ENCODE measurements around the gene RPRD1A. TPM values are rescaled to one million over a fixed set of nuclear protein-coding genes. Genes with fewer than 3 reads are reported as not detected.
"Not testable (repeated sequence)": the region's sequence is repeated elsewhere in the genome, so short reads cannot be mapped to it uniquely, and the experiment has no call there.

RPRD1A gene
- total and polyA plus RNA-seq, 2 of the 4 experiments (the other 2 are of a cell fraction): 23.3 to 27.2 TPM

DNA sequence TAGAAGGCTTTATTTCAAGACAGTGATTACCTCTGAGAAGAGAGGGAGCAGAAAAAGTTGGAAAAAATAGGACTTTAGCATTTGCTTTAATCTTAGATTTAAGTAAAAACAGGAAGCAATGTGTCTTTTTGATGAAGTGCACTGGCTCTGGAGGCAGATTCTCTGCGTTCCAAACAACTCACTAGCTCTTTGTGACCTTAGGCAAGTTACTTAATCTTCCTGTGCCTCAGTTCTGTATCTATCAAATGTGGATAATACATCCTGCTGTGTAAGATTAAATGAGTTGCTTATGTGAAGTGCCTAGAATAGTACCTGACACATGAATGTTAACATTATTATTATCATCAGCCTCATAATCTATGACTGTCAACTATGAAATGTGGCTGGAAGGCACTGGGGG is 42.3 kb downstream of the RPRD1A start:
- TF ChIP-seq RCOR1 (IDR thresholded peaks at IDR 0.05; ENCODE audit: insufficient replicate concordance, low read length) (no peak), CHD1 (IDR thresholded peaks at IDR 0.05; ENCODE audit: low read depth, low read length) (no peak), NFE2L2 (IDR thresholded peaks at IDR 0.05; ENCODE audit: low read depth, low read length) (no peak), MAFK (IDR thresholded peaks at IDR 0.05; ENCODE audit: low read depth, low read length) (no peak), CEBPB (IDR thresholded peaks at IDR 0.05; ENCODE audit: low read depth, low read length) (0 out of 2 replicates have a peak, but pooled peaks have one; percentile 13)
- Histone ChIP-seq H2BK15ac (ENCODE audit: low read depth, low read length) (no peak overlapping the region), H3K4me1 (ENCODE audit: control insufficient read depth, insufficient read depth, low read length) (peaks cover 7% of the 10 kb centered on the region), H2BK120ac (ENCODE audit: low read depth, low read length) (no peak overlapping the region), H4K20me1 (ENCODE audit: insufficient read depth, low read length) (no peaks in the 10 kb centered on the region), H3K4me2 (ENCODE audit: low read depth, low read length) (peak overlapping the region; percentile 17; the same call in 1 of the 2 replicates), H3K36me3 (ENCODE audit: control insufficient read depth, insufficient read depth, low read length) (peaks cover 7% of the 10 kb centered on the region), H3K4ac (ENCODE audit: low read depth, low read length) (no peak overlapping the region), H3K9me3 (ENCODE audit: control insufficient read depth, insufficient read depth, low read length) (no peaks in the 10 kb centered on the region), H2BK20ac (ENCODE audit: low read depth, low read length) (no peak overlapping the region), H3K14ac (replicated peaks; ENCODE audit: low read depth, low read length) (no peak overlapping the region), H3K56ac (ENCODE audit: extremely low read depth, insufficient read depth, low read length) (no peak overlapping the region), H2AK5ac (ENCODE audit: low read depth, low read length) (no peak overlapping the region), H2BK5ac (ENCODE audit: low read depth, low read length, poor library complexity, severe bottlenecking) (peak overlapping the region; percentile 56), H2AK9ac (replicated peaks; ENCODE audit: low read depth, low read length, poor library complexity) (no peak overlapping the region), H4K8ac (ENCODE audit: low read depth in 2 of 2, low read length in 2 of 2) (no peak overlapping the region), H3K23ac (ENCODE audit: low read depth, low read length) (no peak overlapping the region), H3K27me3 (ENCODE audit: control insufficient read depth, insufficient read depth, low read length) (no peaks in the 10 kb centered on the region), H4K5ac (ENCODE audit: low read depth, low read length) (no peak overlapping the region; the same call in 1 of the 2 replicates), H3K4me3 (ENCODE audit: insufficient read depth, low read depth, low read length) (no peak overlapping the region), H3K27ac (ENCODE audit: insufficient read depth, low read length) (peak overlapping the region; percentile 52; the same call in 1 of the 2 replicates), H4K91ac (ENCODE audit: insufficient read depth, low read depth, low read length) (no peak overlapping the region), H2AFZ (replicated peaks; ENCODE audit: low read length, poor library complexity) (no peak overlapping the region), H3K18ac (ENCODE audit: low read depth, low read length) (no peak overlapping the region), H3K79me1 (ENCODE audit: low read depth in 1 of 2, low read length in 2 of 2) (peaks cover 4 to 7% of the 10 kb centered on the region in 2 experiments; a peak in 1 of 4 replicates), H3K9ac (ENCODE audit: low read depth, low read length) (no peak overlapping the region), H3K9me1 (ENCODE audit: insufficient read depth, low read length) (peaks cover 8% of the 10 kb centered on the region; the same call in 1 of the 2 replicates)
- in situ Hi-C loops (cut with MboI; ENCODE audit: low sequenced_read_pairs): no loop called here
- ATAC-seq (ENCODE audit: low read depth) (peak; percentile 85), DNase-seq (peak; percentile 60)
- intact Hi-C loops (cut with micrococcal nuclease): no loop called here
- ChIA-PET CTCF (interaction anchor here (0.6 to 0.7 kb wide), 2 partner anchors 35 to 273 kb away, joined by 3 read pairs; partner anchors contain the start of gene FHOD3), POLR2A (ENCODE audit: unreplicated experiment) (no interaction called here)
- dilution Hi-C loops (cut with HindIII; ENCODE audit: low sequenced_read_pairs, unreplicated experiment): no loop called here
- BruUV-seq (replicated peaks): no TSS peak
- no CpG with 5 or more reads among the region's 1 CpG for WGBS, 2 experiments (ENCODE audit: extremely low coverage in 2 of 2, insufficient read length in 1 of 2)

DNA sequence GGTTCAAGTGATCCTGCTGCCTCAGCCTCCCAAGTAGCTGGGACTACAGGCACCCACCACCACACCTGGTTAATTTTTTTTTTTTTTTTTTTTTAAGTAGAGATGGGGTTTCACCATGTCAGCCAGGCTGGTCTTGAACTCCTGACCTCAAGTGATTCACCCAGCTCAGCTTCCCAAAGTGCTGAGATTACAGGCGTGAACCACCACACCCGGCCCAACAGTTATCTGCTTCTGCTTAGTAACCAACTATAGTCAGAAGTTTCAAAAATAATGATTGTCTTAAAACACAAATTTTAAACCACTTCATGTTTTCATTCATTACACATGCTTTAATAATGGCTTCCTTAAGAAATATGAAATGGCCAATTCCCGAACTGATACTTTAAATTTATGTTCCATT is 43.1 kb downstream of the RPRD1A start:
- H3K9me1 ChIP-seq (ENCODE audit: insufficient read depth, low read length); ATAC-seq (ENCODE audit: low read depth); in situ Hi-C loops (cut with MboI; ENCODE audit: low sequenced_read_pairs); H2BK20ac ChIP-seq (ENCODE audit: low read depth, low read length); H3K4ac ChIP-seq (ENCODE audit: low read depth, low read length); H4K20me1 ChIP-seq (ENCODE audit: insufficient read depth, low read length); H3K9me3 ChIP-seq (ENCODE audit: control insufficient read depth, insufficient read depth, low read length); H2BK15ac ChIP-seq (ENCODE audit: low read depth, low read length); H4K91ac ChIP-seq (ENCODE audit: insufficient read depth, low read depth, low read length); H3K4me2 ChIP-seq (ENCODE audit: low read depth, low read length); H2AK5ac ChIP-seq (ENCODE audit: low read depth, low read length); H3K79me1 ChIP-seq (ENCODE audit: low read depth in 1 of 2, low read length in 2 of 2); H2BK120ac ChIP-seq (ENCODE audit: low read depth, low read length); H3K23ac ChIP-seq (ENCODE audit: low read depth, low read length); dilution Hi-C loops (cut with HindIII; ENCODE audit: low sequenced_read_pairs, unreplicated experiment); H3K18ac ChIP-seq (ENCODE audit: low read depth, low read length); H4K8ac ChIP-seq (ENCODE audit: low read depth in 2 of 2, low read length in 2 of 2); H3K36me3 ChIP-seq (ENCODE audit: control insufficient read depth, insufficient read depth, low read length); H2AFZ ChIP-seq (replicated peaks; ENCODE audit: low read length, poor library complexity); BruUV-seq (replicated peaks); H2AK9ac ChIP-seq (replicated peaks; ENCODE audit: low read depth, low read length, poor library complexity); H3K27me3 ChIP-seq (ENCODE audit: control insufficient read depth, insufficient read depth, low read length); H3K4me3 ChIP-seq (ENCODE audit: insufficient read depth, low read depth, low read length); POLR2A ChIA-PET (ENCODE audit: unreplicated experiment); H3K9ac ChIP-seq (ENCODE audit: low read depth, low read length); H3K14ac ChIP-seq (replicated peaks; ENCODE audit: low read depth, low read length); H3K56ac ChIP-seq (ENCODE audit: extremely low read depth, insufficient read depth, low read length); DNase-seq; H3K4me1 ChIP-seq (ENCODE audit: control insufficient read depth, insufficient read depth, low read length): not testable (repeated sequence)
- CTCF ChIA-PET: interaction anchor here (0.6 to 1.1 kb wide), 3 partner anchors 30 to 273 kb away, joined by 3 to 4 read pairs (median 3); partner anchors contain the start of gene FHOD3
- Histone ChIP-seq H3K27ac (ENCODE audit: insufficient read depth, low read length) (peak overlapping the region; percentile 33; the same call in 1 of the 2 replicates), H4K5ac (ENCODE audit: low read depth, low read length) (peak overlapping the region; percentile 59; the same call in 1 of the 2 replicates), H2BK5ac (ENCODE audit: low read depth, low read length, poor library complexity, severe bottlenecking) (peak overlapping the region; percentile 10)
- intact Hi-C loops (cut with micrococcal nuclease): loop anchor here (5.0 kb wide), 1 partner anchor 103 kb away; the partner anchor contains the start of genes ELP2 and SLC39A6
- no CpG with 5 or more reads among the region's 3 CpGs for WGBS, 2 experiments (ENCODE audit: extremely low coverage in 2 of 2, insufficient read length in 1 of 2)

All from IMR-90 (cell line).